CD1c-positive myeloid dendritic cell (primary cell): Measurements from ENCODE around the gene ADGRD2.
"Not testable (repeated sequence)": the region's sequence is repeated elsewhere in the genome, so short reads cannot be mapped to it uniquely, and the experiment has no call there.

Source experiments
- DNase-seq: peaks from one replicate; pipeline ENCODE4 v3.0.0-alpha.2; 2016; ENCODE audit errors: extremely low spot score

Gene ADGRD2, protein sequence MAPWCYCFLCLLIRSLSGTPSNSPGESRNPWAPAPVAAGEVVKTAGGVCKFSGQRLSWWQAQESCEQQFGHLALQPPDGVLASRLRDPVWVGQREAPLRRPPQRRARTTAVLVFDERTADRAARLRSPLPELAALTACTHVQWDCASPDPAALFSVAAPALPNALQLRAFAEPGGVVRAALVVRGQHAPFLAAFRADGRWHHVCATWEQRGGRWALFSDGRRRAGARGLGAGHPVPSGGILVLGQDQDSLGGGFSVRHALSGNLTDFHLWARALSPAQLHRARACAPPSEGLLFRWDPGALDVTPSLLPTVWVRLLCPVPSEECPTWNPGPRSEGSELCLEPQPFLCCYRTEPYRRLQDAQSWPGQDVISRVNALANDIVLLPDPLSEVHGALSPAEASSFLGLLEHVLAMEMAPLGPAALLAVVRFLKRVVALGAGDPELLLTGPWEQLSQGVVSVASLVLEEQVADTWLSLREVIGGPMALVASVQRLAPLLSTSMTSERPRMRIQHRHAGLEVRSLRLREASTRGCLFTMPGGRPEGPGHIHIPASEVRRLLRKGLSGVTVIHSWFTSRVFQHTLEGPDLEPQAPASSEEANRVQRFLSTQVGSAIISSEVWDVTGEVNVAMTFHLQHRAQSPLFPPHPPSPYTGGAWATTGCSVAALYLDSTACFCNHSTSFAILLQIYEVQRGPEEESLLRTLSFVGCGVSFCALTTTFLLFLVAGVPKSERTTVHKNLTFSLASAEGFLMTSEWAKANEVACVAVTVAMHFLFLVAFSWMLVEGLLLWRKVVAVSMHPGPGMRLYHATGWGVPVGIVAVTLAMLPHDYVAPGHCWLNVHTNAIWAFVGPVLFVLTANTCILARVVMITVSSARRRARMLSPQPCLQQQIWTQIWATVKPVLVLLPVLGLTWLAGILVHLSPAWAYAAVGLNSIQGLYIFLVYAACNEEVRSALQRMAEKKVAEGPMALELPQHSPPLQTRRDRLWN

DNA sequence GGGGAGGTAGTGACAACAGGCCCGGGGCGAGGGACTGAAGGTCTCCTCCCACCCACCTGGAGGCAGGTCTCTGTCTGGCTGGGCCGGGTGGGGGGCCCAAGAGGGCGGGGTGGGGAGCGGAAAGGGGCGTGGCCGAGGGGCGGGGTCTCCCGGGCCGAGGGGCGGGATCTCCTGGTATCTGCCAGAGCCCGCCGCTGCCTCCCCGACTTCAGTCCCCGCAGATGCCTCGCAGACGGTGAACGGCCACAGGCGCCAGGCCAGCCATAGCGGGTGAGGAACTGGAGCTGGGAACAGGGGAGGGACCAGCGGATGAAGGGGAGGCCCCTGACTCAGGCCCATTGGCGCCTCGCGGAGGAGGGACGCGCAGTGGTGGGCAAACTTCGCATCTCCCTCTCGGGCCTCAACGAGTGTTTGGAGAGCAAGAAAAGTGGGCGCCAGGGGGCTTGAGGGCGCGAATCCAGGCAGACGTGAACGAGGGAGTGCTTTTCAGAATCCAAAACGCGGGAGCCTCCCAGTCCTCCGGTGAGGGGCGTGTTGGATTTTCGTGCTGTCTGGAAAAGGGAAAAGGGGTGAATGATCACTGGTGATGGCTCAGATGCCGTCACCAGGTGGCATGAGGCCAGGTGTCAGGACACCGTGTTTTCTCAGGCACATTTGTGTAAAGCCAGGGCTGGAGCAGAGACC, at the start of gene ADGRD2:
ADGRD2 (plus strand) TSS at position 211 of the 684 bp plus-strand sequence. CDS start 1,216 bp downstream, outside the sequence.
- no peak for DNase-seq

DNA sequence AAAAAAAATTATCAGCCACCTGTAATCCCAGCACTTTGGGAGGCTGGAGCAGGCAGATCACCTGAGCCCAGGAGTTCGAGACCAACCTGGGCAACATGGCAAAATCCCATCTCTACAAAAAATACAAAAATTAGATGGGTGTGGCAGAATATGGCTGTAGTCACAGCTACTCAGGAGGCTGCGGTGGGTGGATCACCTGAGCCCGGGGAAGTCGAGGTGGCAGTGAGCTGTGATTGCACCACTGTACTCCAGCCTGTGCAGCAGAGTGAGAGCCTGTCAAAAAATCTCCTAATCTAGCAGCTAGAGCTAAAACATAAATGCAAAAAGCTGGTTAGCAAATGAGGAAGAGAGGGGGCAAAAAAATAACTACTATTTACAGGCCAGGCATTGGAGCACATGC, 47.0 kb upstream of the ADGRD2 start:
- no peak for DNase-seq

DNA sequence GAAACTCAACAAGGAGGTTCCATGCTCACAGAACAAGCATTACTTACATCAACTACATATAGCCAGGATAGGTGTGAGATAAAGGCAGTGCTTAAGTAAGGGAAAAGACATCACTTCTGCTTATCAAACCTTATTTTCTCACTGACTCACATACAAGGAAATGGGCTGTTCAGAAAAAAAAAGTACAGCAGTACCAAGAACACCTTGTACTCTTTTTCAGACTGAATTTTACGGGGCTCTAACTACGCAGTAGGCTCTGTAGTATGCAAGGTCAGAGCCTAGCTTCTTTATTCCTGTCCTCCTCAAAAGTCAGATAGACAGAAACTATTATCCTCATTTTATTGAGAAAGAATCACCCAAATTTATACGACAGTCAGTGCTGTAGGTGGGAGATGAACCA, 40.8 kb upstream of the ADGRD2 start:
- no peak for DNase-seq

DNA sequence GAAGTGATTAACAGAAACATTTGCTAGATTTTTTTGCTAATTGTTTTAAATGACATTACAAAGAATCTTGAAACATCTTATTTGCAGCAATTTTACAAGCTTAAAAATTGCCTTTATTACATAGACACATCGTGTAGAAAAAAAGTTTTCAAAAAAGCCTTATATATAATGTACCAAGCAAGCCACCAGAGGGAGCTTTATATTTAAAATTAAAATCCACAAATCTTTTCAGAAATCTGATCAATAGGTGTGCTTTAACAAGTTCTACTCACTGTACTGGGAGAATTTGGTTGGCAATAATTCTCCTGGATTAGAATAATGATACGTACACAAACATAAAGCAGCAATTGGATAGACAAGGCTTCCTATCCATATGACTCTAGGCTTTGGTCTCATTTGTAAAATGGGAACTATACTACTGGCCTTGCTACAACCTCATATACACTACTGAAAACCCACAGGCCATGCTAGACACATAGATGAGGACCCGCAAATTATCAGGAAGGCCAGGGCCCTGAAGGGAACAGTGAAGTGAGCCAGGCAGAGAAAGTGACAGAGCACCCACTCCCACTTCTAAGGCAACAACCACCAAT, 39.8 kb upstream of the ADGRD2 start:
- DNase-seq = no peak

DNA sequence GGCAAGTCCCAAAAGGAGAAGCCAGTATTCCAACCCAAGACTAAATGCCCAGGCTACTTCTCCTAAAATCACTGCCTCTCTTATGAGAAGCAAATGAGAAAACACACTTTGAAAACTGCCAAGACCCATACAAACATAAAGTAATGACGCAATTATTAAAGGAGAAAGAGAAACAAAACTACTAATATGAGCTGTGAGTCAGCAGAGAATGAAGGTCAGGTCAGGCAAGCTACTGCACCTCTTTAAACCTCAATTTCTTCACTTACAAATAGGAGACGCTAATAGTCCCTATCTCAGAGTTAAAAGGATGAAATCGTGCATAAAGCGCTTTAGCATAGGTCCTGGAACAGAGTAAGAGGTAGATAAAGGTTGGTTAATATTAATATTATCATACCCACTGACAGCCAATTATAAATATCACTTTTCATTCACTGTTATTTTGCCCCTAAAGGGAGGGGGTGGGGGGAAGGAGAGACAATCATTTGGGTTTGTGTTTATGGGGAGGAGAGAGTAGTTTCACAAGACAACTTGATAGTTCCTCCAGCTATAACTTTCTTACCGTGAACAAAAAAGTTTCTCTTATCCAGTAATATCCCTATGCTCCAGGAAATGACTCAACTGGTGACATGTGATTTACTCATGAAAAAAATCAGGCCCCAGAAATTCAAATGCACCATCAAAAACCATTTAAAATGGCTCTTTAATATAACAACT, 38.6 kb upstream of the ADGRD2 start:
- no peak for DNase-seq

DNA sequence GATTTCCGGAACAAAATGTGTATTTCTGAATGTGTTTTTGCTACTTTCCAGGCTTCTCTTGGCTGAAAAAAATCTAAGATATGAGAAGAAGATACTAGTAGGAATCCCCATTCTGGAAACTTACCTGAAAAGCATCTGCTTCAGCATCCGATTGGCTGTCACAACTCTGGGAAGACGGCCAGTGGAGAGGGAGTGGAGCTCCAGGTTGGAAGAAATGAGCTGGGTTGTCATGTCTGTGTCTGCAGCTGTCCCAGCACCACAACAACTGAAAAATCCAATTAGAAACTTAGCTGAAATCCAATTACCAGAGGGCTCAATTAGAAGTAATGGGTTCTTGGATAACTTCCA, 38.0 kb upstream of the ADGRD2 start:
- no peak for DNase-seq

DNA sequence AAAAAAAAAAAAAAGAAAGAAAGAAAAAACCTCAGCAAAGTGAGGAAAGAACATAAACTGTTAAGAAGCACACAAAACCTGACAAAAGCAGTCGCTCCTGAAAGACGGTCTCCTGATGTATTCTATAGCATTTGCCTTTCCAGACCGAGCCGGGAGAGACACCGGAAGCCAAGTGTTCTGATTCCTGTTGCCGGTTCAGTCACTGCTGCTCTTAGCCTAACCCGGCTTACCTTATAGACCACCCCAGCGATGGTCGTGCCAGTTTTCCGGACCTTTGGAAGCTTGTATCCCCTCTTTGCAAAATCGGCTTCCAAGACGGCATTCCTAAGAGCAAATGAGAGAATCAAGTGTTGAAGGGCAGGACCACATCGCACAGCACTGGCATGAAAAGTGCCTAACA, 35.6 kb upstream of the ADGRD2 start:
- DNase-seq = no peak

DNA sequence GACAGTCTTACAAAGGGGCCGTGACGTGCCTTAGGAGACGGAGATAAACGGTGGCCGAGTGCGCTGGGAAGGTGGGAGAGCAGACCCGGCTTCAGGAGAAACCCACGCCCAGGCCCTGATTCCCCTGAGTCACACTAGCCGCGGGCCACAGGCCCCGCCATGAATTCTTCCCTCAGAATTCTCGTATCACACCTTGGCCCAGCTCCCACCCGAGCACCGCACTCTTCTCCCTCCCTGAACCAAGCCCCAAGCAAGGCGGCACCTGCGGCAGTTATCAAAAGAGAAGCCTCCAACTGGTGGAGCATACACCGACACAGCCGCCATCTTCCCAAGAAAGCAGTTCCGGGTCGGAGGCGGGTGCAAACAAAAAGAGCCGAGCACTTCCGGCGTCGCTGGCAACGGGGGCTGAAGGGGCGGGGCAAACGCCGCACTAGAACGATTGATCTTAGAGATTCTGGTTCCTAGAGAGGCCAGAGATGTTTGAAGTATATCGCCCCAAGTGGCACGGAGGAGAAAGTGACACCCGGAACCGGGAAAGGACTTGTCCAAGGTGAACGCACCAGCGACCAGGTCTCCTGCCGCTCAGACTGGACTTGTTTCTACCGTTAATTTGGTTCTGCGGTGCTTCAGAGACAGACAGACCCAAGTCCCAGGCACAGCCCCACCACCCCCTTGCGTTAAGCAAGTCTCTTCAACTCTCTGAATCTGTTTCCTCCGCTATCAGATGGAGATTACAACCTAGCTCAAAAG, 35.0 kb upstream of the ADGRD2 start, which contains the start of gene PSMB7:
PSMB7 (minus strand) TSS at position 341 of the 750 bp plus-strand sequence; CDS start at position 324, 17 bp downstream.
- peak; percentile 99 for DNase-seq

DNA sequence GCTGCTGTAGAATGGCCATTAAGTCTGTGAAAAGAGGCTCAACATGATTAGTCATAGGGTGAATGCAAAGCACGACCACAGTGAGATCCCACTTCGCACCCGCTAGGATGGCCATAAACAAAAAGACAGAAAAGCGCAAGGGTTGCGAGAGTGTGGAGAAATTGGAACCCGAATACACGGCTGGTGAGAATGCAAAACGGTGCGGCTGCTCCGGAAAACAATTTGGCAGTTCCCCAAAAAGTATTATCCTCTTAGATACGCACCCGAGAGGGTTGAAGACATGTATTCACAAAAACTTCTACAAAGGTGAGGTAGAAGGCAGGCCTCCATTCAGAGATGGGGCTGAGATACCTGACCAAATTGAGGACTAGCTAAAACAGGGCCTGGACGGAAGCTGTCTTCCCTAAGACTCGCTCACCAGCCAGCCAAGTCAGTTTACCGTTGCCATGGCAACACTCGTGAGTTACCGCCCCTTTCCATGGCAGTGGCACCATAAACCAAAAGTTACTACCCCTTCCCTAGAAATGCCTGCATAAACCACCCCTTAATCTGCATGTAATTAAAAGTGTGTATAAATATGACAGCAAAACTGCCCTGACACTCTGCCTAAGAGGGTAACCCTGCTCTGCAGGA, 34.3 kb upstream of the ADGRD2 start:
- no peak for DNase-seq

DNA sequence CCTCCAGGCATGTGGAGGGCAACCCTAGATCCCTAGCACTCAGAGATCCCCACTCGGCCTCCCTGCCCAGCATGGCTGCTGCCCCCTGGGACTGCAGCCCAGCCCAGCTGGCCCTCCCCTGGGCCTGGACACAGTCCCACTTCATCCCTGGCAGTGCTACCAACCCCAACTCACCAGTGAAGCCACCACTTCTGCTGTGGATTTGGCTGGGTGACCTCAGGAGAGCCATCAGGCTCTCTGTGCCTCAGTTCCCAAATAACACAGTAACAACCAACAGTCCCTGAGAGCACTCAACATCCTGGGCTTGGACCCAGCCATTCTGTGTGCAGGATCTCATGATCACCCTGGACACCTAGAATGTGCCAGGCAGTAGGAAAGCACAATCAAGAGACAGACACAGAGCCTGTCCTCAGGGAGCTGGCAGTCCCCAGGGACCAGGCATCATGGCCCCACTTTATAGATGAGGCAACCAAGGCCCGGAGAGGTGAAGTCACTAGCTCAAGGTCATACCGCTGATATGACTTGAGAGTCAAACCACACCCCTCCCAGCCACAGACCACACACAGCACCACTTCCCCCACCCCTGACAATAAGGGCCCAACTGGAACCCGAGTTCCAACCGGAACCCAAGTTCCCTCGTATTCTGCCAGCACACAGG, 30.3 kb upstream of the ADGRD2 start:
- no peak for DNase-seq

DNA sequence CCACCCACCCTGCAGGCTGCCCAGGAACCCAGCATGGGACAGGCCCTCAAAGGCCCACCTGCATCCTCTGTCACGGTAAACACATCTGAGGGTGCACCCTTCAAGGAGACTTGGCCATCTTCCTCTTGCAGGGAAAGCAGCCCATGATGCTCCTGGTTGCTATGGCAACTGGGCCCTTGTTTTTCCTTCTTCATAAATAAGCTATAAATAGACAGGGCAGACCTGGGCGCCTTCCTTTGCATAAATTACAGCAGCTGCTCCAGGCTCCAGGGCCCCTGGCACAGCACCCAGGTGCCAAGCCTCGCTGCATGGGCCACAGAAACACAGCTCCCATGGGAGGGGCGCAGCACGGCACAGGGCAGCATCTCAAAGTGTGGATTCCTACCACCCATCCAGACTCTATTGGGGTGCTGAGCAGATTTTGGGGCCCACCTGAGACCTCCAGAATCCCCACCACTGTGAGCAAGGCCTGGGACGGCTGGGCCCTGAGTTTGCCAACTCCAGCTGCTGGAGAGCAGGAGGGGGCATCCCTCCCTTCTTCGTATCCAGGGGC, 29.2 kb upstream of the ADGRD2 start:
- DNase-seq = no peak

DNA sequence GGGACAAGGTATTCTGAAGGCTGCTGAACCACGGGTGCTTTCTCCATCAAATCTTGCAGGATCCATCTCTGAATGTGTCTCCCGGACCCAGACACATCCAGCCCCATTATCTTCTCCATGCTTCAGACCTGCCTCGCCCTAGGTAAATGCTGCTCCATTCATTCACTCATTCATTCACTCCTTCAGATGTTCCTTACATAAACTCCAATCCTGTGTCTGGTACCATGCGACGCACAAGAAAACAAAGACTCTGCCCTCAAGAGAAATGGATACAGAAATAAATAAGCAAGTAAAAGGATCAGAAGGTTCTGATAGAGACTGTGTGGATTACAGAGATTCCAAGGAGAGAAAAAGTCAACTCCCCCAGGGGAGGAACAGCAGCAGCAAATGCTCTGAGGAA, 27.1 kb upstream of the ADGRD2 start:
- DNase-seq = no peak

DNA sequence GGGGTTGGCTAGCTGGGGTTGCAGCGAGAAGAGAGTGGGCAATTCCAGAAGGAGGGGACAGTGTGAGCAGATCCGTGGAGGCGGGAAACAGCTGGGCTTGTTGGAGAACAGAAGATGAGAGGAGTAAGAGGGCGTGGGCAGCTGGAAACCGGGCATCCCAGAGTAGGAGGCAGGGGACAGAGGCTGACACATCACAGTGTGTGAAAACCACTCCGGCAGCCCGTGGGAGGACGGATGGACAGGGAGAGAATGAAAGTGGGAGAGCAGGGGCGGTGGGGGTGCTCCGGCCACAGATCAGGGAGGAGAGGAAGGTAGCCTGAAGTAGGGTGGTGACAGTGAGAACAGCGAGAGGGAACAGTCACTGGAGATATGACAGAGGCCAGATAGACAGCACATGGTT, 26.7 kb upstream of the ADGRD2 start:
- DNase-seq = no peak

DNA sequence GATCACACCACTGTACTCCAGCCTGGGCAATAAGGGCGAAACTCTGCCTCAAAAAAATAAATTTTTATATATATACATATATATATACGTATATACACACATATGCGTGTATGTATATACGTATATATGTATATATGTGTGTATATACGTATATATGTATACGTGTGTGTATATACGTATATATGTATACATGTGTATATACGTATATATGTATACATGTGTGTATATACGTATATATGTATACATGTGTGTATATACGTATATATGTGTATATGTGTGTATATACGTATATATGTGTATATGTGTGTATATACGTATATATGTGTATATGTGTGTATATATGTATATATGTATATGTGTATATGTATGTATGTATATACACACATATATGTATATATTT, 24.5 kb upstream of the ADGRD2 start:
- DNase-seq = not testable (repeated sequence)

DNA sequence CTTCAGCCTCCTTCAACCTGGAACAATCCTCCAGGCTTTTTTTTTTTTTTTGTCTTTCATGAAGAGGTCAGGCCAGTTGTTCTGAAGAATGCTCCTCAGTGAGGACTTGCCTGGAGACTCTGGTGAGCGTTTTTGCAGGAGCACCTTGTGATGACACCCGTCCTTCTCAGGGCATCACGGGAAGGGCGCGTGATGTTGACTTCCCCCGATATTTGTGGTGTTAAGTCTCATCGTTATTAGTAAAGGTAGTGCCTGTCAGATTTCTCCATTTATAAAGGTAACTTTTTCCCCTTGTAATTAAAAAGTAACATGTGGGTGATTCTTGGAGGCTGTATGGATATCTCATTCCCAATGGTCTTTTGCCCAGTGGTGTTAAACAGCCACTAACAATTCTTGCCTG, 23.9 kb upstream of the ADGRD2 start:
- no peak for DNase-seq

DNA sequence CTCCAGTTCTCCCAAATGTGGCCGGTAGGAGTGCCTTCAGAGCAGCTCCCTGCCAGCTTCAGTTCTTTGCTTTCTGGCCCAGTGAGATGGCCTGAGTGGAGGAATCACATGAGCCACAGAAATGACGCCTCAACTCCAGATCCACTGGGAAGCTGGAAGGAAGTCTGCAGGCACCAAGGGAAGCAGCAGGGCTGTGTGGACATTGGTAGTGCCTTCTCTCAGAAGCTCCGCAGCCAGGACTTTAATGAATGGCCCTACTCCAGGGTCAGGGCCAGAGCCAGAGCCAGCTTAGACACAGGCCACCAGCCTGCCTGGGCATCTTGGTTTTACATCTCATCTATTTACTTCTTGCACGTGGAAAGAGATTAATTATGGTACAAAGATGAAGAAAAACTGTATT, 23.0 kb upstream of the ADGRD2 start:
- DNase-seq = no peak

DNA sequence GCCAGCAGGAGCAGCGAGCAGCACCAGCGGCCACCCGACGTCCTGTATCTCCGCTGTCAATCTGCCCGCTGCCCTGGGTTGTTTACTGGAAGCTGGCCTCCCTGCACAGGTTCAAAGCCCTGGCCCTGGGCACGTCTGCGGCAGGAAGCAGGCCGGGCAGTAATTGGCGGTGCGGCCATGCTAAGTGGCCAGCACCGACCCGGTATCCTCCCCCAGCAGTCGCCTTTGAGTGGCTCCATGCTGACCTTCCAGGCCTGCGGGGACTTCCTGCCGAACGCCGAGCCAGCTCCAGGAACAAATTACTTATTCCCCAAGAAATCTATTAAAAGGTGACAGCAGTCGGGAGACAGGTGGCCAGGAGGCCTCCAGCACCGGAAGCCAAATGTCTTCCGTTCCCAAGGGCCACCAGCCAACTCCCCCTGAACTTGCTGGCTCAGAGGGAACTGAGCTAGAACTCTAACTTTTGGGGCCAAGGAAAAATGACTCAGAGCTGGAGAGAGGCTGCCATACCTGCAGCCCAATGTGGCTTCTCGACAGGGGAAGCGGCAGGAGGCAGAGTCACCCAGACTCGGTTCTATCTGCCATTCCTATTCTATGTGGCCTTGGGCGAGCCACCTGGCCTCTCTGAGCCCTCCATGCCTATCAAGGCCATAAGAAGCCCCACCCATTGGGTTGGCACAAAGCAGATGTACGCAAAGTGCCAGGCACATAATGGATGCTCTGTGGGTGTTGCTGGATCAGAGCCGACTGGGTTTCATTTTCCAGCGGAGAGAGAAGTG, 21.3 kb upstream of the ADGRD2 start:
- no peak for DNase-seq

DNA sequence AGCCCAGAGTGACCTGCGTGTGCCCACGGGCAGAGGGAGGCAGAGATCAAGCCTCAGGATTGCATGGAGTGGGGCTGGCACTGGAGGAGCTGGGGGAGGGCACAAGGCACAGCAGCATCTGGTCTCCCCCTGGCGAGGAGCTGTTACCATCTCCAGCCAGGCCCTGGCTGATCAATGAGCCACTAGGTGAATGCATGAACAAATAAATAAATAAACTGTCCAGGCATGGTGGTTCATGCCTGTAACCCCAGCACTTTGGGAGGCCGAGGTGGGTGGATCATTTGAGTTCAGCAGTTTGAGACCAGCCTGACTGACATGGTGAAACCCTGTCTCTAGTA, 20.8 kb upstream of the ADGRD2 start:
- no peak for DNase-seq
